Measurements from ENCODE around the gene VAC14.

DNA sequence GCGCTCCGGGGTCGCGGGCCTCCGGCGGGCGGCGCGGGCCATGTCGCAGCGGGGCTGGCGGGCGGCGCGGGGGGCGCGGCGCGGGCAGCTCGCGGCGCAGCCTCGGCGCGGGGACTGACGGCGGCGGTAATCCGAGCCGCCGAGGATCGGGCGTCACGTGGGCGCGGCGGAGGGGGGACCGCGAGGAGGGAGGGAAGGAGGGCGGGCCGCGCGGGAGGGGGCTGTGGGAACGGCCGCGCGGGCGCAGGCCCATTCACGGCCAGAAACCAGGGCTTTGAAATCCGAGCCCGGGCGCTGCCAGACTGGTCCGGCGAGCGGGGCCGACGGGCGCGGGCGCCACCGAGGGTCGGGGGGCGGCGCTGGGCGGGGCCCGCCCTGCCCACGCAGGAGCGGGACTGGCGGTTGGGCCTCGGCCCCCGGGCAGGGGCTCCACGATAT is 115.0 kb downstream of the VAC14 start, which contains the start of gene MTSS2:
- TF ChIP-seq, protein P1, sequence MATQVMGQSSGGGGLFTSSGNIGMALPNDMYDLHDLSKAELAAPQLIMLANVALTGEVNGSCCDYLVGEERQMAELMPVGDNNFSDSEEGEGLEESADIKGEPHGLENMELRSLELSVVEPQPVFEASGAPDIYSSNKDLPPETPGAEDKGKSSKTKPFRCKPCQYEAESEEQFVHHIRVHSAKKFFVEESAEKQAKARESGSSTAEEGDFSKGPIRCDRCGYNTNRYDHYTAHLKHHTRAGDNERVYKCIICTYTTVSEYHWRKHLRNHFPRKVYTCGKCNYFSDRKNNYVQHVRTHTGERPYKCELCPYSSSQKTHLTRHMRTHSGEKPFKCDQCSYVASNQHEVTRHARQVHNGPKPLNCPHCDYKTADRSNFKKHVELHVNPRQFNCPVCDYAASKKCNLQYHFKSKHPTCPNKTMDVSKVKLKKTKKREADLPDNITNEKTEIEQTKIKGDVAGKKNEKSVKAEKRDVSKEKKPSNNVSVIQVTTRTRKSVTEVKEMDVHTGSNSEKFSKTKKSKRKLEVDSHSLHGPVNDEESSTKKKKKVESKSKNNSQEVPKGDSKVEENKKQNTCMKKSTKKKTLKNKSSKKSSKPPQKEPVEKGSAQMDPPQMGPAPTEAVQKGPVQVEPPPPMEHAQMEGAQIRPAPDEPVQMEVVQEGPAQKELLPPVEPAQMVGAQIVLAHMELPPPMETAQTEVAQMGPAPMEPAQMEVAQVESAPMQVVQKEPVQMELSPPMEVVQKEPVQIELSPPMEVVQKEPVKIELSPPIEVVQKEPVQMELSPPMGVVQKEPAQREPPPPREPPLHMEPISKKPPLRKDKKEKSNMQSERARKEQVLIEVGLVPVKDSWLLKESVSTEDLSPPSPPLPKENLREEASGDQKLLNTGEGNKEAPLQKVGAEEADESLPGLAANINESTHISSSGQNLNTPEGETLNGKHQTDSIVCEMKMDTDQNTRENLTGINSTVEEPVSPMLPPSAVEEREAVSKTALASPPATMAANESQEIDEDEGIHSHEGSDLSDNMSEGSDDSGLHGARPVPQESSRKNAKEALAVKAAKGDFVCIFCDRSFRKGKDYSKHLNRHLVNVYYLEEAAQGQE (IDR thresholded peaks at IDR 0.05; ENCODE audit: insufficient read depth in 1 of 2, low read depth in 2 of 2, low read length in 2 of 2) = no peak
- no peak for TF ChIP-seq POLR2AphosphoS5 (IDR thresholded peaks at IDR 0.05; ENCODE audit: low read depth, low read length)
